Hepatocyte (in vitro differentiated cells): ENCODE measurements around the gene AIFM1.

Experiments used
- CTCF ChIP-seq: fragments of 200-600 bp; sonication (generic); IDR thresholded peaks from 2 replicates; pipeline ENCODE4 v1.5.1; 2016; ENCODE audit warnings: antibody characterized with exemption, mild to moderate bottlenecking; ENCODE audit not compliant: poor library complexity
- EZH2 ChIP-seq: fragments of 200-600 bp; sonication (generic); IDR thresholded peaks from 2 replicates; pipeline ENCODE4 v1.6.1; 2016; ENCODE audit warnings: antibody characterized with exemption, mild to moderate bottlenecking, borderline replicate concordance
- EZH2phosphoT487 ChIP-seq: fragments of 200-600 bp; sonication (generic); IDR thresholded peaks from one replicate; pipeline ENCODE4 v1.6.1; 2018; ENCODE audit warnings: antibody characterized with exemption, mild to moderate bottlenecking, low read depth, moderate library complexity; ENCODE audit not compliant: unreplicated experiment, severe bottlenecking

DNA sequence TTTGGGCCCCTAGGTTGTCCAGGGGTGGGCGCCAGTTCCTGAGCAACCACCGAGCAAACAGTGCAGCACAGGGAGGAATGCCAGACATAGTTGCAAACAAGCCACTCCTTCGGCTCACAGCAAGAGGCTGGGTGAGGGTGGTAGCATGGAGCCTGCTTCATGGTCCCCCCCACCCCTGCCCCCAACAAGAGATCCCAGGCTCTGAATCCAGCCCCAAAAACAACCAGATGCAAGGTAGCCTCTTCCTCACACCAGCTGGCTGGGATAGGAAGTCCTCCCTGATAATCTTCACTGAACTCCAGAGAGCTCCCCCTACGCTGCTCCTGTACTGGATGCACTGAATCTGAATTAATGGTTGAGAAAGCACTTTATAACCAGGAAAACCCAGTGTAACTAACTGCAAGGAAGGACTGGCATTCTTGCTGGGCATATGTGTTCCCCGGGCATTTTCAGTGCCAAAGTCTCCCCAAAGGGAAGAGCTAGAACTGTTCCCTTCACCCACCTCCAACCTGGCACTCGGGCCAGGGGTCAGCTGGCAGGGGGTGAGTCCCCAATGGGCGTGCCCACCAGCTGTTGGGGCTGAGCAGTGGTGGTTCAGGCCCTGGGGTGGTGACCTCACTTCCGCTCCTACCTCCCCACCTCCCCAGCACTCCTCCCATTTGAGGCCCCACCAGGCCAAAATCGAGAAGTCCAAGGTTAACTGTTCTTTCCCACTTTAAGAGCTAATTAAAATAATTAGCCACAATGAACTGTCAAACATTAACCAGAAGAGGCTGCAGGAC lies 56.8 kb downstream of the AIFM1 start:
- no peak for TF ChIP-seq CTCF
- no peak for TF ChIP-seq EZH2
- TF ChIP-seq EZH2phosphoT487, result no peak
